ENCODE data around the gene PSMB7.

The PSMB7 gene

DNA sequence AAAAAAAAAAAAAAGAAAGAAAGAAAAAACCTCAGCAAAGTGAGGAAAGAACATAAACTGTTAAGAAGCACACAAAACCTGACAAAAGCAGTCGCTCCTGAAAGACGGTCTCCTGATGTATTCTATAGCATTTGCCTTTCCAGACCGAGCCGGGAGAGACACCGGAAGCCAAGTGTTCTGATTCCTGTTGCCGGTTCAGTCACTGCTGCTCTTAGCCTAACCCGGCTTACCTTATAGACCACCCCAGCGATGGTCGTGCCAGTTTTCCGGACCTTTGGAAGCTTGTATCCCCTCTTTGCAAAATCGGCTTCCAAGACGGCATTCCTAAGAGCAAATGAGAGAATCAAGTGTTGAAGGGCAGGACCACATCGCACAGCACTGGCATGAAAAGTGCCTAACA, 630 bp downstream of the PSMB7 start:
- TF ChIP-seq, protein P1, sequence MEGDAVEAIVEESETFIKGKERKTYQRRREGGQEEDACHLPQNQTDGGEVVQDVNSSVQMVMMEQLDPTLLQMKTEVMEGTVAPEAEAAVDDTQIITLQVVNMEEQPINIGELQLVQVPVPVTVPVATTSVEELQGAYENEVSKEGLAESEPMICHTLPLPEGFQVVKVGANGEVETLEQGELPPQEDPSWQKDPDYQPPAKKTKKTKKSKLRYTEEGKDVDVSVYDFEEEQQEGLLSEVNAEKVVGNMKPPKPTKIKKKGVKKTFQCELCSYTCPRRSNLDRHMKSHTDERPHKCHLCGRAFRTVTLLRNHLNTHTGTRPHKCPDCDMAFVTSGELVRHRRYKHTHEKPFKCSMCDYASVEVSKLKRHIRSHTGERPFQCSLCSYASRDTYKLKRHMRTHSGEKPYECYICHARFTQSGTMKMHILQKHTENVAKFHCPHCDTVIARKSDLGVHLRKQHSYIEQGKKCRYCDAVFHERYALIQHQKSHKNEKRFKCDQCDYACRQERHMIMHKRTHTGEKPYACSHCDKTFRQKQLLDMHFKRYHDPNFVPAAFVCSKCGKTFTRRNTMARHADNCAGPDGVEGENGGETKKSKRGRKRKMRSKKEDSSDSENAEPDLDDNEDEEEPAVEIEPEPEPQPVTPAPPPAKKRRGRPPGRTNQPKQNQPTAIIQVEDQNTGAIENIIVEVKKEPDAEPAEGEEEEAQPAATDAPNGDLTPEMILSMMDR (conservative IDR thresholded peaks at IDR 0.05; ENCODE audit: control insufficient read depth, insufficient read depth, low read depth, low read length), result no peak
- H3K4me3 ChIP-seq (ENCODE audit: control insufficient read depth, low read depth, low read length), result peak overlapping the region; percentile 99
- DNase-seq (ENCODE audit: low read depth), result no peak

DNA sequence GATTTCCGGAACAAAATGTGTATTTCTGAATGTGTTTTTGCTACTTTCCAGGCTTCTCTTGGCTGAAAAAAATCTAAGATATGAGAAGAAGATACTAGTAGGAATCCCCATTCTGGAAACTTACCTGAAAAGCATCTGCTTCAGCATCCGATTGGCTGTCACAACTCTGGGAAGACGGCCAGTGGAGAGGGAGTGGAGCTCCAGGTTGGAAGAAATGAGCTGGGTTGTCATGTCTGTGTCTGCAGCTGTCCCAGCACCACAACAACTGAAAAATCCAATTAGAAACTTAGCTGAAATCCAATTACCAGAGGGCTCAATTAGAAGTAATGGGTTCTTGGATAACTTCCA, 3.0 kb downstream of the PSMB7 start:
- DNase-seq (ENCODE audit: low read depth), result no peak
- TF ChIP-seq, protein P1 (conservative IDR thresholded peaks at IDR 0.05; ENCODE audit: control insufficient read depth, insufficient read depth, low read depth, low read length), result no peak
- no peak overlapping the region for H3K4me3 ChIP-seq (ENCODE audit: control insufficient read depth, low read depth, low read length)

DNA sequence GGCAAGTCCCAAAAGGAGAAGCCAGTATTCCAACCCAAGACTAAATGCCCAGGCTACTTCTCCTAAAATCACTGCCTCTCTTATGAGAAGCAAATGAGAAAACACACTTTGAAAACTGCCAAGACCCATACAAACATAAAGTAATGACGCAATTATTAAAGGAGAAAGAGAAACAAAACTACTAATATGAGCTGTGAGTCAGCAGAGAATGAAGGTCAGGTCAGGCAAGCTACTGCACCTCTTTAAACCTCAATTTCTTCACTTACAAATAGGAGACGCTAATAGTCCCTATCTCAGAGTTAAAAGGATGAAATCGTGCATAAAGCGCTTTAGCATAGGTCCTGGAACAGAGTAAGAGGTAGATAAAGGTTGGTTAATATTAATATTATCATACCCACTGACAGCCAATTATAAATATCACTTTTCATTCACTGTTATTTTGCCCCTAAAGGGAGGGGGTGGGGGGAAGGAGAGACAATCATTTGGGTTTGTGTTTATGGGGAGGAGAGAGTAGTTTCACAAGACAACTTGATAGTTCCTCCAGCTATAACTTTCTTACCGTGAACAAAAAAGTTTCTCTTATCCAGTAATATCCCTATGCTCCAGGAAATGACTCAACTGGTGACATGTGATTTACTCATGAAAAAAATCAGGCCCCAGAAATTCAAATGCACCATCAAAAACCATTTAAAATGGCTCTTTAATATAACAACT, 3.6 kb downstream of the PSMB7 start:
- H3K4me3 ChIP-seq (ENCODE audit: control insufficient read depth, low read depth, low read length), result peak overlapping the region; percentile 33
- TF ChIP-seq, protein P1 (conservative IDR thresholded peaks at IDR 0.05; ENCODE audit: control insufficient read depth, insufficient read depth, low read depth, low read length), result no peak
- peak; percentile 91 for DNase-seq (ENCODE audit: low read depth)

DNA sequence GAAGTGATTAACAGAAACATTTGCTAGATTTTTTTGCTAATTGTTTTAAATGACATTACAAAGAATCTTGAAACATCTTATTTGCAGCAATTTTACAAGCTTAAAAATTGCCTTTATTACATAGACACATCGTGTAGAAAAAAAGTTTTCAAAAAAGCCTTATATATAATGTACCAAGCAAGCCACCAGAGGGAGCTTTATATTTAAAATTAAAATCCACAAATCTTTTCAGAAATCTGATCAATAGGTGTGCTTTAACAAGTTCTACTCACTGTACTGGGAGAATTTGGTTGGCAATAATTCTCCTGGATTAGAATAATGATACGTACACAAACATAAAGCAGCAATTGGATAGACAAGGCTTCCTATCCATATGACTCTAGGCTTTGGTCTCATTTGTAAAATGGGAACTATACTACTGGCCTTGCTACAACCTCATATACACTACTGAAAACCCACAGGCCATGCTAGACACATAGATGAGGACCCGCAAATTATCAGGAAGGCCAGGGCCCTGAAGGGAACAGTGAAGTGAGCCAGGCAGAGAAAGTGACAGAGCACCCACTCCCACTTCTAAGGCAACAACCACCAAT, 4.8 kb downstream of the PSMB7 start:
- TF ChIP-seq, protein P1 (conservative IDR thresholded peaks at IDR 0.05; ENCODE audit: control insufficient read depth, insufficient read depth, low read depth, low read length), result peak; percentile 32
- no peak for DNase-seq (ENCODE audit: low read depth)
- no peak overlapping the region for H3K4me3 ChIP-seq (ENCODE audit: control insufficient read depth, low read depth, low read length)

DNA sequence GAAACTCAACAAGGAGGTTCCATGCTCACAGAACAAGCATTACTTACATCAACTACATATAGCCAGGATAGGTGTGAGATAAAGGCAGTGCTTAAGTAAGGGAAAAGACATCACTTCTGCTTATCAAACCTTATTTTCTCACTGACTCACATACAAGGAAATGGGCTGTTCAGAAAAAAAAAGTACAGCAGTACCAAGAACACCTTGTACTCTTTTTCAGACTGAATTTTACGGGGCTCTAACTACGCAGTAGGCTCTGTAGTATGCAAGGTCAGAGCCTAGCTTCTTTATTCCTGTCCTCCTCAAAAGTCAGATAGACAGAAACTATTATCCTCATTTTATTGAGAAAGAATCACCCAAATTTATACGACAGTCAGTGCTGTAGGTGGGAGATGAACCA, 5.8 kb downstream of the PSMB7 start:
- no peak for DNase-seq (ENCODE audit: low read depth)
- TF ChIP-seq, protein P1 (conservative IDR thresholded peaks at IDR 0.05; ENCODE audit: control insufficient read depth, insufficient read depth, low read depth, low read length), result no peak
- H3K4me3 ChIP-seq (ENCODE audit: control insufficient read depth, low read depth, low read length), result no peak overlapping the region

DNA sequence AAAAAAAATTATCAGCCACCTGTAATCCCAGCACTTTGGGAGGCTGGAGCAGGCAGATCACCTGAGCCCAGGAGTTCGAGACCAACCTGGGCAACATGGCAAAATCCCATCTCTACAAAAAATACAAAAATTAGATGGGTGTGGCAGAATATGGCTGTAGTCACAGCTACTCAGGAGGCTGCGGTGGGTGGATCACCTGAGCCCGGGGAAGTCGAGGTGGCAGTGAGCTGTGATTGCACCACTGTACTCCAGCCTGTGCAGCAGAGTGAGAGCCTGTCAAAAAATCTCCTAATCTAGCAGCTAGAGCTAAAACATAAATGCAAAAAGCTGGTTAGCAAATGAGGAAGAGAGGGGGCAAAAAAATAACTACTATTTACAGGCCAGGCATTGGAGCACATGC, 12.0 kb downstream of the PSMB7 start:
- DNase-seq (ENCODE audit: low read depth), result no peak
- TF ChIP-seq, protein P1 (conservative IDR thresholded peaks at IDR 0.05; ENCODE audit: control insufficient read depth, insufficient read depth, low read depth, low read length), result no peak

More for the DNA sequence above, 12.0 kb downstream of the PSMB7 start:
- H3K4me3 ChIP-seq (ENCODE audit: control insufficient read depth, low read depth, low read length), result no peak overlapping the region
